ENCODE measurements around the gene MON1A.
"Not testable (repeated sequence)": the region's sequence is repeated elsewhere in the genome, so short reads cannot be mapped to it uniquely, and the experiment has no call there.

MON1A gene

GRCh38 chr3:49916686-49917085, 12.9 kb downstream of the MON1A start:
- DNase-seq, result no peak

- DNase-seq, result no peak
These were observed 14.7 kb downstream of the MON1A start for GRCh38 chr3:49914906-49915305.

- no peak for DNase-seq
These were observed 16.7 kb downstream of the MON1A start for GRCh38 chr3:49912881-49913281.

GRCh38 chr3:49911611-49912010, 18.0 kb downstream of the MON1A start:
- no peak for DNase-seq

GRCh38 chr3:49911124-49911420, 18.5 kb downstream of the MON1A start:
- DNase-seq, result no peak

- no peak for DNase-seq
These were observed 19.0 kb downstream of the MON1A start for GRCh38 chr3:49910409-49911123.

- no peak for DNase-seq
These were observed 21.0 kb downstream of the MON1A start for GRCh38 chr3:49908373-49909199.

GRCh38 chr3:49906073-49906743, 23.4 kb downstream of the MON1A start:
- DNase-seq, result no peak

GRCh38 chr3:49904448-49904847, 25.2 kb downstream of the MON1A start:
- not testable (repeated sequence) for DNase-seq

GRCh38 chr3:49903451-49904424, 25.9 kb downstream of the MON1A start, which contains the start of gene MST1R:
Gene MST1R (minus strand): TSS chr3:49903873. CDS start chr3:49903609, 264 bp downstream.
- DNase-seq, result peak; percentile 89

- no peak for DNase-seq
These were observed 26.9 kb downstream of the MON1A start for GRCh38 chr3:49902511-49903345.

- DNase-seq, result no peak
These were observed 28.0 kb downstream of the MON1A start for GRCh38 chr3:49901366-49902339.

- peak; percentile 39 for DNase-seq
These were observed 29.0 kb downstream of the MON1A start for GRCh38 chr3:49900491-49901153.

GRCh38 chr3:49899815-49900214, 29.8 kb downstream of the MON1A start:
- no peak for DNase-seq

- no peak for DNase-seq
These were observed 30.6 kb downstream of the MON1A start for GRCh38 chr3:49898991-49899390.

GRCh38 chr3:49896345-49896744, 33.3 kb downstream of the MON1A start:
- DNase-seq, result no peak

- no peak for DNase-seq
These were observed 33.8 kb downstream of the MON1A start for GRCh38 chr3:49895791-49896190.

GRCh38 chr3:49889296-49889695, 40.3 kb downstream of the MON1A start:
- DNase-seq, result no peak

GRCh38 chr3:49886922-49887265, 42.7 kb downstream of the MON1A start:
- no peak for DNase-seq

GRCh38 chr3:49883998-49884397, 45.6 kb downstream of the MON1A start:
- no peak for DNase-seq

All from DMS153 (cell line).